H1 (cell line): ENCODE measurements around the gene MAK. TPM values are rescaled to one million over a fixed set of nuclear protein-coding genes. Genes with fewer than 3 reads are reported as not detected.

Experiments
- CTCF ChIA-PET: fragments of 300-600 bp; sonication (Branson Sonifier 250); formaldehyde crosslinking; loops from one replicate; lab custom pipeline; 2021; ENCODE audit not compliant: partially characterized antibody; lab: Charles Lee
- POLR2A ChIA-PET: fragments of 300-600 bp; sonication (Branson Sonifier 250); formaldehyde crosslinking; loops from one replicate; lab custom pipeline; 2021; ENCODE audit warnings: inconsistent platforms; ENCODE audit not compliant: partially characterized antibody; lab: Charles Lee
- DNase-seq, 2 experiments: peaks; one replicate each; pipeline versions ENCODE4 v3.0.0 to v3.0.0-alpha.2; 2010 to 2022; ENCODE audit warnings: low spot score in 2 of 2, low read depth in 1 of 2, mixed read lengths in 1 of 2
- FAIRE-seq: peaks from 2 replicates; lab custom pipeline; 2011; peaks lifted over from hg19 to GRCh38; lab: Jason Lieb, UNC
- H2AFZ ChIP-seq: 2 replicates; pipeline ENCODE4 v1.8.1; 2012; ENCODE audit warnings: low read length, inconsistent platforms
- H2AK5ac ChIP-seq: 2 replicates; pipeline ENCODE4 v1.6.1; 2013; ENCODE audit warnings: low read depth, low read length
- H2BK120ac ChIP-seq: replicated peaks from 2 replicates; pipeline ENCODE3; 2013; ENCODE audit warnings: low read depth, low read length, inconsistent platforms
- H2BK12ac ChIP-seq: 2 replicates; pipeline ENCODE4 v1.6.1; 2013; ENCODE audit warnings: low read depth, low read length
- H2BK15ac ChIP-seq: 2 replicates; pipeline ENCODE4 v1.6.1; 2013; ENCODE audit warnings: low read length
- H2BK20ac ChIP-seq: 2 replicates; pipeline ENCODE4 v1.6.1; 2013; ENCODE audit warnings: low read length
- H2BK5ac ChIP-seq: 2 replicates; pipeline ENCODE4 v1.6.1; 2013; ENCODE audit warnings: low read depth, low read length
- H3K14ac ChIP-seq: 2 replicates; pipeline ENCODE4 v1.6.1; 2013; ENCODE audit warnings: inconsistent platforms; ENCODE audit not compliant: insufficient read length
- H3K18ac ChIP-seq: 2 replicates; pipeline ENCODE4 v1.6.1; 2013; ENCODE audit warnings: low read length; ENCODE audit errors: extremely low read depth
- H3K23ac ChIP-seq: 2 replicates; pipeline ENCODE4 v1.6.1; 2013; ENCODE audit warnings: inconsistent platforms; ENCODE audit not compliant: insufficient read length
- H3K23me2 ChIP-seq: 2 replicates; pipeline ENCODE4 v1.6.1; 2013; ENCODE audit warnings: low read depth, low read length
- H3K27ac ChIP-seq: 2 replicates; pipeline ENCODE4 v1.6.1; 2011; ENCODE audit warnings: low read depth, low read length, inconsistent platforms
- H3K27me3 ChIP-seq, 4 experiments: replicated peaks in 1 of 4; 1 replicate in 1 of 4; 2 replicates in 3 of 4; pipeline versions ENCODE4 v1.6.1 to v1.8.1; 2011 to 2013; ENCODE audit warnings: low read length in 3 of 4, mild to moderate bottlenecking in 3 of 4, inconsistent platforms in 2 of 4, mixed read lengths in 2 of 4, moderate library complexity in 1 of 4; ENCODE audit not compliant: control insufficient read depth in 3 of 4, insufficient read depth in 3 of 4; ENCODE audit errors: extremely low read depth in 1 of 4
- H3K36me3 ChIP-seq, 4 experiments: 2 replicates each; pipeline versions ENCODE4 v1.6.1 to v1.8.1; 2011 to 2013; ENCODE audit warnings: mild to moderate bottlenecking in 4 of 4, low read length in 3 of 4, moderate library complexity in 2 of 4, control low read depth in 1 of 4, inconsistent platforms in 1 of 4; ENCODE audit not compliant: insufficient read depth in 4 of 4, control insufficient read depth in 2 of 4
- H3K4ac ChIP-seq: replicated peaks from 2 replicates; pipeline ENCODE3; 2013; ENCODE audit warnings: low read length, low read depth, mixed read lengths, inconsistent platforms; ENCODE audit not compliant: insufficient read length
- H3K4me1 ChIP-seq, 4 experiments: replicated peaks in 1 of 4; 1 replicate in 1 of 4; 2 replicates in 3 of 4; pipeline versions ENCODE4 v1.6.1 to v1.8.1; 2011 to 2013; ENCODE audit warnings: low read length in 3 of 4, inconsistent platforms in 2 of 4, mixed read lengths in 1 of 4; ENCODE audit not compliant: insufficient read depth in 4 of 4, control insufficient read depth in 3 of 4
- H3K4me2 ChIP-seq, 2 experiments: 2 replicates each; pipeline versions ENCODE4 v1.6.1 to v1.8.1; 2011 to 2013; ENCODE audit warnings: low read depth in 2 of 2, low read length in 2 of 2, control low read depth in 1 of 2, inconsistent platforms in 1 of 2, mild to moderate bottlenecking in 1 of 2; ENCODE audit not compliant: insufficient read depth in 1 of 2
- H3K4me3 ChIP-seq, 4 experiments: fragments of 200-600, 300-600 bp in 1 of 4; sonication (generic), shearing (Covaris generic), sonication (Bioruptor Twin) in 1 of 4; 2 replicates each; pipeline versions ENCODE4 v1.5.1 to v1.8.1; 2011 to 2016; ENCODE audit warnings: low read length in 4 of 4, low read depth in 3 of 4, control low read depth in 2 of 4, inconsistent platforms in 2 of 4, mild to moderate bottlenecking in 2 of 4, mixed read lengths in 1 of 4, moderate library complexity in 1 of 4; ENCODE audit not compliant: insufficient read depth in 2 of 4; ENCODE audit errors: extremely low read depth in 1 of 4
- H3K56ac ChIP-seq: replicated peaks from 2 replicates; pipeline ENCODE3; 2013; ENCODE audit warnings: low read depth, mild to moderate bottlenecking, mixed read lengths, low read length, inconsistent platforms; ENCODE audit not compliant: insufficient read length
- H3K79me1 ChIP-seq: 2 replicates; pipeline ENCODE4 v1.6.1; 2013; ENCODE audit warnings: low read depth, low read length, control low read depth
- H3K79me2 ChIP-seq, 2 experiments: 2 replicates each; pipeline versions ENCODE4 v1.6.1 to v1.8.1; 2012 to 2013; ENCODE audit warnings: low read length in 2 of 2, mild to moderate bottlenecking in 2 of 2, inconsistent platforms in 1 of 2; ENCODE audit not compliant: insufficient read depth in 2 of 2, control insufficient read depth in 1 of 2
- H3K9ac ChIP-seq, 4 experiments: replicated peaks in 1 of 4; 1 replicate in 1 of 4; 2 replicates in 3 of 4; pipeline versions ENCODE4 v1.6.1 to v1.8.1; 2011 to 2013; ENCODE audit warnings: low read depth in 3 of 4, low read length in 3 of 4, control low read depth in 2 of 4, mild to moderate bottlenecking in 2 of 4, moderate library complexity in 2 of 4, inconsistent platforms in 1 of 4; ENCODE audit errors: extremely low read depth in 1 of 4
- H3K9me3 ChIP-seq, 2 experiments: 2 replicates each; pipeline versions ENCODE4 v1.6.1 to v1.8.1; 2012 to 2013; ENCODE audit warnings: mild to moderate bottlenecking in 2 of 2, moderate library complexity in 2 of 2, control low read depth in 1 of 2, inconsistent platforms in 1 of 2, low read depth in 1 of 2, low read length in 1 of 2, mixed read lengths in 1 of 2; ENCODE audit not compliant: insufficient read depth in 2 of 2
- H4K20me1 ChIP-seq, 2 experiments: replicated peaks in 1 of 2; 2 replicates each; pipeline versions ENCODE3 to v1.8.1; 2011 to 2013; ENCODE audit warnings: inconsistent platforms in 2 of 2, low read length in 2 of 2, mild to moderate bottlenecking in 1 of 2; ENCODE audit not compliant: insufficient read depth in 2 of 2, control insufficient read depth in 1 of 2
- H4K5ac ChIP-seq: 2 replicates; pipeline ENCODE4 v1.6.1; 2013; ENCODE audit warnings: low read length, low read depth, mixed read lengths, inconsistent platforms; ENCODE audit not compliant: insufficient read length
- H4K8ac ChIP-seq: 2 replicates; pipeline ENCODE4 v1.8.0; 2013; ENCODE audit warnings: mild to moderate bottlenecking, moderate library complexity, low read length, inconsistent platforms; ENCODE audit not compliant: insufficient read depth; ENCODE audit errors: extremely low read depth
- H4K91ac ChIP-seq: replicated peaks from 2 replicates; pipeline ENCODE3; 2013; ENCODE audit warnings: low read length, mixed read lengths, inconsistent platforms; ENCODE audit not compliant: insufficient read length
- ASH2L ChIP-seq: fragments of 200-600, 300-600 bp; sonication (generic); IDR thresholded peaks from one replicate; pipeline ENCODE4 v1.7.1; 2017; ENCODE audit warnings: low read length
- BACH1 ChIP-seq: IDR thresholded peaks from 2 replicates; pipeline ENCODE4 v1.6.1; 2012; ENCODE audit warnings: low read length, improper control_type of control experiment
- CBX5 ChIP-seq: fragments of 300-800, 300-1000 bp; sonication (generic); IDR thresholded peaks from 2 replicates; pipeline ENCODE4 v1.7.1; 2016; ENCODE audit warnings: antibody characterized with exemption, low read length, low read depth
- CEBPB ChIP-seq: IDR thresholded peaks from 2 replicates; pipeline ENCODE4 v1.6.1; 2012; ENCODE audit warnings: low read depth, low read length
- CHD2 ChIP-seq: IDR thresholded peaks from 2 replicates; pipeline ENCODE4 v1.6.1; 2012; ENCODE audit warnings: low read length, improper control_type of control experiment
- CREB1 ChIP-seq: IDR thresholded peaks from 2 replicates; pipeline ENCODE4 v1.6.1; 2012; ENCODE audit warnings: inconsistent platforms
- CTBP2 ChIP-seq: IDR thresholded peaks from 2 replicates; pipeline ENCODE4 v1.7.0; 2011; ENCODE audit warnings: borderline replicate concordance, mild to moderate bottlenecking, moderate library complexity, mixed read lengths, low read length; ENCODE audit not compliant: insufficient read depth, insufficient read length
- EGR1 ChIP-seq: IDR thresholded peaks from 2 replicates; pipeline ENCODE4 v1.6.1; 2011; ENCODE audit warnings: low read depth, low read length, borderline replicate concordance
- EZH2 ChIP-seq: fragments of 200-600 bp; sonication (generic); IDR thresholded peaks from 2 replicates; pipeline ENCODE4 v1.7.1; 2012; ENCODE audit warnings: low read depth, mild to moderate bottlenecking, moderate library complexity, low read length, inconsistent platforms; ENCODE audit not compliant: severe bottlenecking
- GTF2F1 ChIP-seq: IDR thresholded peaks from 2 replicates; pipeline ENCODE4 v1.6.1; 2012; ENCODE audit warnings: low read depth, low read length, improper control_type of control experiment, borderline replicate concordance
- PHF8 ChIP-seq: fragments of 200-600 bp; sonication (generic); conservative IDR thresholded peaks from 2 replicates; pipeline ENCODE4 v1.7.1; 2012; ENCODE audit warnings: low read depth, mild to moderate bottlenecking, inconsistent platforms, low read length, moderate library complexity
- RFX5 ChIP-seq: IDR thresholded peaks from 2 replicates; pipeline ENCODE4 v1.6.1; 2011; ENCODE audit warnings: low read depth, low read length, improper control_type of control experiment, borderline replicate concordance
- TEAD4 ChIP-seq: IDR thresholded peaks from 2 replicates; pipeline ENCODE4 v1.6.1; 2012; ENCODE audit warnings: low read depth, low read length, inconsistent platforms, mixed read lengths
- YY1 ChIP-seq: IDR thresholded peaks from 2 replicates; pipeline ENCODE4 v1.6.1; 2011; ENCODE audit warnings: low read depth, mild to moderate bottlenecking, low read length
- WGBS, 2 experiments: shearing (Covaris generic) in 1 of 2; methylation state at CpG; one replicate each; pipeline versions ENCODE4 v1.1.6 to v1.1.7; 2013 to 2015; ENCODE audit warnings: low lambda C conversion rate in 2 of 2, mixed read lengths in 2 of 2, inconsistent platforms in 1 of 2, low coverage in 1 of 2, missing lambda C conversion rate in 1 of 2; ENCODE audit not compliant: insufficient replicate concordance in 2 of 2, insufficient coverage in 1 of 2, insufficient read length in 1 of 2; ENCODE audit errors: extremely low coverage in 1 of 2, missing lambda C conversion rate in 1 of 2; 5-methylcytosine and 5-hydroxymethylcytosine counted together
- polyA plus RNA-seq, 7 experiments: library from polyadenylated mRNA; depleted of rRNA in 3 of 7; stranded (reverse) in 5 of 7; unstranded in 2 of 7; fragments of >200 nt in 5 of 7; fragments of 200-250 nt in 2 of 7; gene quantifications; 1 replicate in 5 of 7; 2 replicates in 1 of 7; 4 replicates in 1 of 7; pipeline versions ENCODE4 v1.2.1 to v1.2.3, GENCODE V29; 2011 to 2013; ENCODE audit warnings: missing spikeins in 2 of 7, mixed read lengths in 2 of 7
- total RNA-seq: library from RNA; stranded (reverse); fragmentation: NEBNext Ultra II Directional; extraction: Animal tissue kit (Norgen Biotek cat#: 25700); gene quantifications from 2 replicates; pipeline ENCODE4 v1.2.1, GENCODE V29; 2021
- TF ChIP-seq, protein P1 (sequence below): IDR thresholded peaks from 2 replicates; pipeline ENCODE4 v1.6.1; 2012; ENCODE audit warnings: low read length, inconsistent platforms

The MAK gene
- total and polyA plus RNA-seq, 2 of the 8 experiments (the other 6 are each of a cell fraction or from before 2014, with no cell fraction given): 0.08 to 0.37 TPM

DNA sequence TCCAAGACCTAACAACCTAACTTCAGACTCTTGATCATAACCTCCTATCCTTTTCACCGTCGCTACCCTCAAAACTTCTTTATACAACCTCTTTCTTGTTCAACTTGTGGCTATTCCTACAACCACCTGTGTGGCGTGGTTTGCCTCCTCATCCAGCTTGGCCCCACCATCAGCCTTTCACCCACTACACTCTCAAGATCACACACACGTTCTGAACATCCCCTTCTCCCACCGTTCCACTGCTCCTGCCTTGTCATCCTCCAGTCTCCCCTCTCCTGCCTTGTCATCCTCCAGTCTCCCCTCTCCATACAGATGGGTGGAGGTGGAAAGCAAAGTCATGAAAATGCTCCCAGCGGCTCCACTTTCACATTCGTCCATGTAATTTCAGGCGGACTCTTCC lies 14.0 kb downstream of the MAK start:
- FAIRE-seq: no peak
- TF ChIP-seq PHF8: no peak
- no peak for TF ChIP-seq CTBP2
- no peak for TF ChIP-seq CHD2
- no peak for TF ChIP-seq CBX5
- no peak for TF ChIP-seq BACH1
- no peak for TF ChIP-seq RFX5
- no peak for TF ChIP-seq EZH2
- TF ChIP-seq TEAD4: no peak
- TF ChIP-seq CEBPB: no peak
- no peak for TF ChIP-seq GTF2F1
- TF ChIP-seq, protein P1, sequence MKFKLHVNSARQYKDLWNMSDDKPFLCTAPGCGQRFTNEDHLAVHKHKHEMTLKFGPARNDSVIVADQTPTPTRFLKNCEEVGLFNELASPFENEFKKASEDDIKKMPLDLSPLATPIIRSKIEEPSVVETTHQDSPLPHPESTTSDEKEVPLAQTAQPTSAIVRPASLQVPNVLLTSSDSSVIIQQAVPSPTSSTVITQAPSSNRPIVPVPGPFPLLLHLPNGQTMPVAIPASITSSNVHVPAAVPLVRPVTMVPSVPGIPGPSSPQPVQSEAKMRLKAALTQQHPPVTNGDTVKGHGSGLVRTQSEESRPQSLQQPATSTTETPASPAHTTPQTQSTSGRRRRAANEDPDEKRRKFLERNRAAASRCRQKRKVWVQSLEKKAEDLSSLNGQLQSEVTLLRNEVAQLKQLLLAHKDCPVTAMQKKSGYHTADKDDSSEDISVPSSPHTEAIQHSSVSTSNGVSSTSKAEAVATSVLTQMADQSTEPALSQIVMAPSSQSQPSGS: no peak
- TF ChIP-seq ASH2L: no peak
- TF ChIP-seq YY1: no peak
- TF ChIP-seq EGR1: no peak
- TF ChIP-seq CREB1: no peak

More for the DNA sequence above, 14.0 kb downstream of the MAK start:
- Histone ChIP-seq H4K91ac (no peak overlapping the region), H2AK5ac (no peak overlapping the region), H3K27me3 (no peaks in the 10 kb centered on the region), H3K18ac (no peak overlapping the region), H3K4me2 (no peak overlapping the region), H3K36me3 (no peaks in the 10 kb centered on the region), H3K79me1 (no peaks in the 10 kb centered on the region), H3K27ac (no peak overlapping the region), H3K23me2 (no peaks in the 10 kb centered on the region), H2AFZ (no peak overlapping the region), H3K4me1 (no peaks in the 10 kb centered on the region; a peak in 1 of 7 replicates), H3K4me3 (no peak overlapping the region), H4K20me1 (no peaks in the 10 kb centered on the region), H2BK120ac (no peak overlapping the region), H2BK20ac (no peak overlapping the region), H3K9me3 (no peaks in the 10 kb centered on the region), H2BK5ac (no peak overlapping the region), H3K79me2 (no peaks in the 10 kb centered on the region), H3K23ac (no peak overlapping the region), H3K9ac (no peak overlapping the region), H3K14ac (no peak overlapping the region), H4K8ac (no peak overlapping the region), H3K56ac (no peak overlapping the region), H3K4ac (no peak overlapping the region), H2BK12ac (no peak overlapping the region), H4K5ac (no peak overlapping the region), H2BK15ac (no peak overlapping the region)
- CTCF ChIA-PET: no interaction called here
- POLR2A ChIA-PET: no interaction called here
- WGBS, 2 experiments: 86 to 100% methylated on average over 2 to 8 of the region's 8 CpGs
- no peak for DNase-seq
